HG03342 (cell line): ENCODE data around the gene TNNT2.

Experiments
- ATAC-seq: cut with Tn5 transposase; IDR thresholded peaks from one replicate; pipeline ENCODE4 v1.9.1; 2021; ENCODE audit warnings: mild to moderate bottlenecking, moderate library complexity; ENCODE audit not compliant: unreplicated experiment

Gene TNNT2

DNA sequence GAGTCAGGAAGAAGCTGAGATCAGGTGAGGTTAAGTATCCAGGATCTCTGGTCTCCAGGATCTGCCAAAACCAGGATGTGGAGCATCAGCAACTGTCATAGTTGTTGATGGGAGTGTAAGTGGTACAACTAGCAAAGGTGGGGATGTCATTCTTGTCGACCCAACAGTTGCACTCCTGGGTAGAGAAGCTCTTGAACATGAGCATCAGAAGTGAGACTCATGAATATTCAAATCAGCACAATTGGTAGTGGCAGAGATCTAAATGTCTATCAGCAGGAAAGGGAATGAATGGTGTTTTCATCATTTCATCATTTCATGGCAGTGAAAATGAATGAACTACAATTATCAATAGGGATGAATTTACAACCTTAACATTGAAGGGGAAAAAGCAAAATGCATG is 25.9 kb upstream of the TNNT2 start:
- no peak for ATAC-seq

DNA sequence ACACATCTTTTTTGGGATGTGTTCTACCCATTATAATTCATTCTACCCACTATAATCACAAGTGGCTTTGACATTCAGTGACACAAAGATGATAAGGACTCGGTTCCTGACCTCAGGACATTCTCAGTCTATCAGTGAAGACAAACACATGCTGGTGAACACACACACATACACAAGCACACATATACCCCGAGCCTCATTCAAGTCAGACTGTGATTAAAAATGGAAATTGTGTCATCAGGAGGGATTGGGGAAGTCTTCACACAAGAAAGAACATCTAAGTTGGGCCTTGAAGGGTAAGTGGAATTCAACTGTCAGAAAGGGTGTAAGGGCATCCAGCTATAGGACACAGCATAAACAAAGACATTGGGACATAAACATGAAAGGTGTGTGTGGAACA is 24.2 kb upstream of the TNNT2 start:
- no peak for ATAC-seq

DNA sequence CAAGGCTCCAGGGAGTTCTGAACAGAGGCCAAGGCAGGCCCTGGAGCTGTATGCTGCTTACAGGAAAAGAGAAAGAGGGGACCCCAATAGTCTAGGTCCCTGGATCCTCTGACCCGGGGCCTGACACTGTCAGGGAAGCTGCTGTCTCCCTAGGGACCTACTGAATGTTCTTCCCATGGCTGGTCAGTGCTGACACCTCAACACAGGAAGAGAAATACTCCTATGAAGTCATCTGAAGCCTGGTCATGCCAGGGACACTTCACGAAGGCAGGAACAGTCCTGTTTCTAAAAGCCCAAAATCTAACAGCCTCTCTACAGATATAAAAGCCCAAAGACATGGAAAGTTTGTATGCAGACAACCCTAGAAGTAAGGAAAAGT is 23.4 kb upstream of the TNNT2 start:
- ATAC-seq: no peak

DNA sequence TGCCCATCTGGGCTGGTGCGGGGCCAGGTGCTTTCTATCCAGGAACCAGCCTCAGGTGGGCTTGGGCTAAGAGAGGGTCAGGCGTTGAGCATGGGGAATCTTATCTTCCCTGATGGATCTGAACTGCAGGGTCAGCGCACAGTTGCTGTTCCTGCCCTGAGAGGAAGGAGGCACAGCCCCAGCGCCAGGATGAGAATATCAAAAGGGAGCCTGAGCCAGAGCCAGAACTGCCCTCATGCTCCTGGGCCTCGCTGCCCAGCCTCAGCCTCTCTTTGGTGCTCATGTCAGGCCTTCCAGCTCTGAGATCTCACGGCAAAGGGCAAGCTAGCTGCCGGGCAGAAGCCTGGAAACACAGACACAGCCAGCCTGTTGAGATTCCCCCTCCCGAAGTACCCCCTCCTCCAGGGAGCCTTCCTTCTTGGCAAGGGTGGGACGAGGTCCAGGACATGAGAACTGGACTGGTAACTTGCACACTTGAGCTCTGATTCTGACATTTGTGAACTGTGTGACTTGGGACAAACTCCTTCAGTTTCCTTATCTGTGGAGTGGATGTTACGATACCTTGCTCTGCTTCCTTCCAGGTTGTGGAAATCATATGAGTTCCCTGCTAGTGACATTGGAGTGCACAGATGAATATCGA is 22.9 kb upstream of the TNNT2 start:
- no peak for ATAC-seq

DNA sequence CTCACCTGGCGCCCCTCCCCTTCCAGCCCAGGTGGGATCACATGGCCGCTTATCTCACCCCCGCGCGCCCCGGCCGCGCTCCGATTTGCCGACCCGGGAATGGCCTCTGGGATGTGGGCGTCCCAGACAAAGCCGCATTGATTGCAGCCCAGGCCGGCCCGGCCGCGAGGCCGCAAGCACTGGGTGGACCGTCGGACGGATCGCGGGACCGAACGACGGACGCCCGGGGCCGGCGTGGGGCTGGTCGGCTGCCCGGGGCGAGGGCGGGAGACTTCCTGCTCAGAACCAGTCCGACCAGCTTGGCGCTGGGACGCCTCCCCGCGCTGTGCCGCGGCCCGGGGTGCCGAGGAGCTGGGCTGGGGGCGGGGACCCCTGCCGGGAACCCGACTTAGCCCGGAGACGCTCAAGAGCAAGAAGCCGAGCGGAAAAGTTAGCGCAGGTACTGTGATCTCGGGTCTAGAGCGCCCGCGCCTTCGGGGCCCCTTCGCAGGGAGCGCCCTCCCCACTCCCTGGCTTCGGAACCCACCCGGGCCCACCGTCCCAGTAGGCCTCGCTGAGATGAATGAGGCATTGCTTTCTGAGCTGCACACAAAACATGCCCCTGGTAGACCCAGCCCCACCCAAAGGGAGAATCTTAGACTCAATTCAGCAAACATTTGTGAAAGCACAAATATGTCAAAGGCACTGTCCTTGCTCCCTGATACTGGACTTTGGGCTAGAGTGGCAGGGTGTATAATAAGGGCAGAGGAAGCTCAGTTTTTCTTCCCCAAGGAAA is 22.1 kb upstream of the TNNT2 start:
- no peak for ATAC-seq

DNA sequence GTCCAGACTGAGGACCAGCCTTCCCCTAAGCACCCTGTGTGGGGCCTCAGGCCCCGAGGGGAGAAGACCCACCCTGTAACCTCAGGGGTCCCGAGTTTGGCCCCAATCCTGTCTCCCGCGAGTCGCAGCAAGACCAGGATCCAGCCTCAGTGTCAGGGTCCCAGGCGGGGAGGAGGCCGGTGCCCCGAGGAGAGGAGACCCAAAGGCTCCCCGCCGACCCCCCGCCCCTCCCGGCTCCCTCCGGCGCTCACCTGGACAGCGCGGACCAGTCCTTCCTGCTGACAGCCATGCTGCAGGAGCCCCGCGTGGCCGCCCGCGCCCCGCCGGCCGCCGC is 21.5 kb upstream of the TNNT2 start, which contains the start of gene LAD1:
Gene LAD1, minus strand, starts transcription at position 307 of the 334 bp plus-strand sequence. Its CDS starts 18 bp downstream, at position 289.
- ATAC-seq: no peak

DNA sequence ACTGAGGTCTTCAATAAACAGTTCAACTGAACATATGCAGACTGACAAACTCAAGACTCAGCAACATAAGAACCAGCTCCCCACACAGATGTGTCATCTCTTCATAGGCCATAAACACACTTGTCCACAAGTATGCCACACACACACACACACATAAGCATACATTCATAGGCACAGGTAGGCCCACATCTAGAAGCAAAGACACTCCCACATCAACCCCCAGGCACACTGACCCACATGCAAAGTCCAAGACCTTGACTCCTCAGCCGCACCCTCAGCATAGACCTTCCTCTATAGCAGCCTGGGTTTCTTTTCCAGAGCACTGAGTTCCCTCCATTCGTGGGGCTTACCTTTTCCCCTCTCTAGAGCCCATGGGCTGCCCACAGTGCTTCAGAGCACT is 20.2 kb upstream of the TNNT2 start:
- no peak for ATAC-seq

DNA sequence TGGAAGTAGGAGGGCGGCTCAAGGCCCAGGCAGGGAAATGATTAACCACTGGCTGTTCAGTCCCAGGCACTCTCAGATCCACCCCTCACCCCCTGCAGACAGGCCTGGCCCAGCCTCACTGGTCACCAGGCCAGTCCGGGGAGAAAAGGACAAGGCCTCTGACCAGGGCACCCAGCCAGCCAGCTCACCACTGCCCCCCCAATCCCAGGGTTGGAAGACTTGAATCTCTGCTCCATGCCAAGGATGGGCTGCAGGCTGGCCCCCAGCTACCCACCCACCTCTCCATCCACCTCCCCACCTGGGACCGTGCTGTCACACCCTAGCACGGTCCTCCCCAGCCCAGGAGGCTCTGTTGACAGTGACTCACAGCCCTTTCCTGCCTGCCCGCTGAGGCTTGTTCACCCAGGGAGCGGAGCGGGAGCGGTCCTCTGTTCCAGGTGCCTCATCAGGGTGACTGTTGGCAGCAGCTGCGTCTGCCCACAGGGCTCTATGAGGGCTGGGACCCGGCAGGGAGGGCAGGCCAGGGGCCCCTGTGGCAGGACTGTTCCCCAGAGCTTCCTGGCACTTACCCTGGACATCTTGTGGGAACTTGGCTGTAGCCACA is 19.5 kb upstream of the TNNT2 start:
- no peak for ATAC-seq

DNA sequence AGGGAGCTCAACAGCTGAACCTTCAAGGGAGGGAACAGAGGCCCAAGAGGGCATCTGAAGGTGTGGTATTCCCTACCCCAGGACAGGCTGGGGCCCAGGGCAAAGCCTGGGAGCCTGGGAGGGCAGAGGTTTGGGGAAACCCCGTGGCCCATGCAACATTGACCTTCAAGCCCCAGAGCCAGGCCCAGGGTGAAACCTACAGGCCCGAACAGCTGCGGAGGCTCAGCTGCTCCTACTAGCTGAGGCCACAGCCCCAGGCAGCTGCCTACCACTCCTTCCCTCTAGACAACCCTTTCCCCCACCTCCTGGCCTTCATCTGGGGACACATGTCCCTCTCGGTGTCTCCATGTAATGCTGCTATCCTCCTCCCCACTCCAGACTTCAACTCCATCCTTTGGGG is 18.5 kb upstream of the TNNT2 start:
- ATAC-seq: no peak

DNA sequence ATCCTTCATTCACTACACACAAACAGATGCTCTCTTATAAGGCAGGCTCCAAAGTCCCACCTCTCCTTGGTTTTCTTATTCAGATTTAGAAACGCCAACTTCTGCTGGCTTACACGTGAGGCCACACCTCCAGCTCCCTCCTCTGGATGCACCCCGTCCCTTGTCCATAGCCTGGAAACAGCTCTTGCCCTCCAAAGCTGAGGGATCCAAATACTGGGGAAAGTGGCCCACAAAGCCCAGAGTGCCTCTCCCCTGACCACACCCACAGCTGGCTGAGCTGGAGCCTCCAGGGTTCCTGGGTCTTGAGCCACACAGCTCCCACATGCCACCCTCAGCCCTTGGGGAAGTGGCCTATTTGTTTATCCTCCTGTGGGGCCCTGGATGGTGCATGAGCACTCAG is 17.1 kb upstream of the TNNT2 start:
- ATAC-seq: no peak

DNA sequence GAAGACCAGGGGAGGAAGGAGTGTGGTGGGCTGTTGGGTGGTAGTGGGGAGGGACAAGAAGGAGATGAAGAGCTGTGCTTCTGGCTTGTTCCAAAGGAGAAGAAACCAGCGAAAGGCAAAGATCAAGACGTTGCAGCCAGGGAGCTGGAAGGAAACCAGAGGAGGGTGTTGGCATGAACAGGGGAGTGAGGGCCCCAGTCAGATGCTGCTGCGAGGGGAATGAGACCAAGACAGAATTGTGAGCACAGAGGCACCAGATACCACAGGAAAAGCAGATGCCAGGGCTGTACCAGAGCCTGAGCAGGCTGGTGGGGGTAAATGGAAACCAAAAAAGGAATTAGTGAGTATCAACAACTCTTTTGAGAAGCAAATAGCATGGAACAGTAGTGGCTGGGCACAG is 15.6 kb upstream of the TNNT2 start:
- no peak for ATAC-seq

DNA sequence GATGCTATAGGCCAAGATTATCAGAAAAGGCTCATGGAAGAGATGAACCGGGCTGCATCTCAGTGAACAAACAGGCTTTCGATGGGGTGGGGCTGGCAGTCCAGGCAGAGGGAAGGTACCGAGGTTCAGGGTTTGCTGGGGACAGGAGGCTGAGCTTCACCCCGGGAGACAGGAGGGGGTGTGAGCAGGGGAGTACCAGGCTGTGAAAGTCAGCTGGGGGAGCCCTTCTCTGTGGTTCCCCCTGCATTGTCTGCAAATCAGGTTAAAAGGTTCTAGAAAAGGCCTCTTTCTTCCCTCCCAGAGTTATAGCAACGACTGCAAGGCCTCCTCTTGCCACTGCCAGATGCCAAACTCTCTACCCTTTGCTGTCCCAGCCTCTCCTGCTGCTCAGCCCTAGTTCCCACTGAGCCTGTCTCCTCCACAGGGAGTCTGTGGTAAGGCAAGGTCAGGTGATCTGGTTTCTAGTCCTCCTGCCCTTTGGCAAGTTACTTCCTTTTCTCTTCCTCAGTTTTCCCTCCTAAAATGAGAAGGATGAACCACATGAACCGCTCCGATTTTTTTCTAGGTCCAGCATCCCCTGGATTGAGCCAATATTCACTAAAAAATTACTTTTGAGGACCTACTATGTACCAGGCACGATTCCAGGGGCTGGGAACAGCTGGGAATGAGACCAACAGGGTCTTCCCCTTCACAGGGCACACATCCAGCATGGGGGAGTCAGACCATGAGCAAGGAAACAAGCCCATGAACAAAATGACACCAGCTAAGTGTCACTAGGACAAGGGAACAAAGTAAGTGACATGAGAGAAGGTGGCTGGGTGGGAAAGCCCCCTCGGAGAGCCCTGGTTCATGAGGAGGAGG is 14.4 kb upstream of the TNNT2 start:
- ATAC-seq: no peak

DNA sequence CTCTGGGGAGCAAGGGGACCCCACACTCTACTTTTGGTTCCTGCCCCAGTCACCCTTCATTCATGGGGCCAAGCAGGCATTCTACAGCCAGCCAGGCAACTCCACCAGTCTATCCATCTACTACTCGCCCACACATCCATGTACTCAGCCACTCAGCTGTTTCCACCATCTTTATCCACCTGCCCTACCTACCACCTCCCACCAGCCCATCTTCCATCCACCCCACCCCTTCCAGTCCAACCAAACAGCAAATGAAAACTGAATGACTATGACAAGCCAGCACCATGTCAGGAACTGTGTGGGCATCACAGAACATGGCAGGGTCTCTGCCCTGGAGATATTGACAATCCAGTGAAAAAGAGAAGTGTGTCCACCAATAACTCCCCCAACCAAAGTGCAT is 13.7 kb upstream of the TNNT2 start:
- ATAC-seq: no peak

DNA sequence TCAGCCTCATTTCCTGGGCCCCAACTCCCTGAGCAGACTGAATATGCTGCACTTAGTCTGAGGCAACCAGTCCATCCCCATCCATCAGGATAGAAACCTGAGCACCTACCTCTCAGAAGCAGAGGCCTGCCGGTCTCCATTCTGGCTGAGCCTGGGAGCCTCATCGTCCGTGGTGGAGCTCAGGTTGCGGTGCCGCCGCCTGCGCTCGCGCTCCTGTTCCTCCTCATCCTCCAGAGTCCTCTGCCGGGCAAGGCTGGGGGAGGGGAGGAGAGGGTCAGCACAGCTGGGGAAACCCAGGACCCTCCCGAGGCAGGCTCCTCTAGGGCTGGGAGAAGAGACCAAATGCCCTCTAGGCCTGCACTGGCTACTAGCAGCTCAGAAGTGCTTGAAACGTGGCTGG is 11.6 kb upstream of the TNNT2 start:
- no peak for ATAC-seq

DNA sequence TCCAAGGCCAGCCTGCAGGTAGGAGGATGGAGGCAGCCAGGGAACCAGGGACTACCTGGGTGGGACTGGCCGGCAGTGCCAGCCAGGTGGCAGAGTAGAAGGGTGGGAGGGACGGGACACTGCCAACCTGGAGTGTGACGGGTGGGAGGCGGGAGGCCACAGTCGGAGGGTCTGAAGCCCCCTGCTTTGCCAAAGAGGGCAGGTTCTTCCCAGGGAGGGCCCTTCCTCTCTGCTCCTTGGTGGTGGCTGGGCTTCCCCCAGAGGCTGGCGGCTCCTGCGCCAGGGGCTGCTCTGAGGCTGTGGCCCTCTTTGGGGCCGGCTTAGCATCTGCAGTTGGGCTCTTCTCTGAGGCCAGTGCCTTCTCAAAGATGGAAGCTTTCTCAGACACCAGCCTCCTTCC is 8.7 kb upstream of the TNNT2 start:
- ATAC-seq: no peak

DNA sequence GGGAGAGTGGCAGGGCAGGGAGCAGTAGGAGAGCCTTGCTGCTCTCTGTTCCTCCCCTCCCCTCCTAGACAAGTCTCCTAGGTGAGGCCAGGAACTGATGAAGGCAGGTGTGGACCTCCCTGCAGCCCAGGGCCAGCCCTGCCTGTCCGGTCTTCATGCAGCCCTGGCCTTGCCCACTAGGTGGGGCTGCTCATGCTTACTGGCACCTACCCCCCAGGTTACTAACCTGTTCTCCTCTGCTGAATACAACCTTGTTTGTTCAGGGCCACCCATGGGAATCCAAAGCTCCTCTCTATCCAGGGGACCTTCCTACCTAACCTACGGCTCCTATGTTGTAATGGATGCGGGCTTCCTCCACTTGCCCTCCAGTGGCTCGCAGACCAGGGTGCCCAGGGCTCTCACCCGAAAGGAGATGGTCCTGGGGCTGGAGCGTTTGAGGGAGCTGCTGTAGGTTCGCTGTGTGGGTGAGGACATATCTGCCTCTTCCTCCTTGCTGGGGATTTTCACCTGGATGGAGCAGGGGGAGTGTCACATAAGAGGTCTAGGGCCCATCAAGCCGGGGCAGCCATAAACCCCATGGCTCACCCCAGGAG is 7.9 kb upstream of the TNNT2 start:
- ATAC-seq: peak; percentile 79

DNA sequence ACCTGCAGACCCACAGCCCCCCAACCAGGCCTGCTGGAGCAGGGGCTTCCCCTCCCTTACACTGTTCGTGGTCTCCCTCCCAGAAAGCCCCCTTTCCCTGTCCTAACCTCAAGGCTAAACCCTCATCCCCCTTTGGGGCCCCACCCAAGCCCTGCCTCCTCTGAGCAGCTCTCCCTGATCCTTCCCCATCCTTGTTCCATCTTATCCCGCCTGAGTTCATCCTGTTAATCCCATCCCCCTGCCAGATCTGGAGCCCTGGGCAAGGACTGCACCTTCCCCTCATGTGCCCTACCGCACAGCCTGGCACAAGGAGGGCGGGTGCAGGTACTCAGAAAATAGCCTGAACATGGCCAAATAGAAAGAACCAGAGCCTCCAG is 6.9 kb upstream of the TNNT2 start:
- ATAC-seq: no peak

DNA sequence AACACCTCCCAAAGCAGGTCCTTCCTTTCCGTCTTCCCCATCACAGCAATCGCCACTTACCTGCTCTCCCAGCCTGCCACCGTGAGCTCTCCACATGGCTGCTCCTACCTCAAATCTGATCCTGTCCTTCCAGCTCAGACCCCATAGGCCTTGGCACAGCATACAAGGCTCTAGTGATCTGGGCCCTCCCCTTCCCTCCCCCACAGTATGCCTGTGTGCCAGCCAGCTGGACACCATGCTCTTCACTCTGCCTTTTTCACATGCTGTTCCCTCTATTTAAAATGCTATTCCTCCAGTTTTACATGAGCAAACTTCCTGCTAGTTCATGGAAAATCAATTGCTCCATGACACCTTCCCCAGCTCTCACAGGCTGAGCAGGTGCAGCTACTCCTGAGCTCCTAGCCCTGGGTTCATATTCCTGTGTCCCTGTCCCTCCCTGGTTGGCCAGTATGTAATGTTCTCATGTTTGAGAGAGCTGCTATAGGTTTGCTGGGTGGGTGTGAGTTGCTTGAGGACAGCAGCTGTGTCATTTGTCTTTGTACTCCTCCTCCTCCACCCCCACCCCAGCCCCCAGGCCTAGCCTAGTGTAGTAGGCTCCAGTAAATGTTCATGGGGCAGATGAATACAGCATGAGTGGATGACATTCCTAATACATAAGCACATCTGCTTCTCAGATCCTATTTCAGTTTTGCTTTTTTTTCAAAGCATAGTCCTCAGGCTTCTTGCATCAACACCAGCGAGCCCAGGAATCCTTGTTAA is 6.3 kb upstream of the TNNT2 start:
- ATAC-seq: no peak

DNA sequence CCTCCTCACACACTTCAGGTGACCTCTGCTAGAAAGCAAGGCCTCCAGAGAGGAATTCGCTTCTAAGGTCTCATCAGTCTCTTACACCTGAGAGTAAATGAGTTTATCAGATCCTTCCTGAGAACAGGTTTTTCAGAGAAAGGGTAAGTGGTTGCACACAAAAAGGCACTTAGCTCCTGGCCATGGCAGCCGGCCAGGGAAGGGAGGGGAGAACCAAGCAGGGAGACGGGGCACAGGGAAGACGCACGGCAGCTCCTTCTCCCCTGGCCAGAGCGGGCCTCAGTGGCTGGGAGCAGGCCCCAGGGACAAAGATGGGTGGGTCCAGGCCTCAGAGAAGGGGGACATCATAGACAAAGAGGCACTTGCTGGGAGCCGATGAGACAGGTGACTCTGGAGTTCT is 3.6 kb upstream of the TNNT2 start:
- no peak for ATAC-seq

DNA sequence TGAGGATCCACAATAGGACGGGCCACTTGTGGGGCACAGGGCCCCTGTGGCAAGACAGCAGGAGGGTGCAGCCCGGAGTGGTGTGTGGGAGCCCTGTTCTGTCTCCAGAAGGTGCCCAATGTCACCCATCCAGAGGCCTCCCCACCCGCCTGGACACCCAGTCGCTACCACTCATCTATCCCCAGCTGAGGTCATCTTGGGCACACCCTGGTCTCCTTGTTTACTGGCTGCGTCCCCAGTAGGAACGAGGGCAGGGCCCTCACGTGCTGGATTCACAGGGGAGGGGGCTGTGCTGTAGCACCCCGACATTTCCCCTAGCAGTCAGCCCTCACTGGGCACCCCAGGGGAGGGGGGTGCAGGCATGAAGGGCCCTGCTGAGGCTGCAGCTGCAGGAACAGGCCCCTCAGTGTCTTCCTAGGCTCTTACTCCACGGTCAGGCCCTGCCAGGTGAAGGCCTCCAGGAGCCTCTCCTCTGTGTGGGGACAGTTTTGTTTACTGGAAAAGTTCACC is 2.3 kb upstream of the TNNT2 start:
- ATAC-seq: no peak
